Measurements from ENCODE around the gene DYNC1LI1. TPM values are rescaled to one million over a fixed set of nuclear protein-coding genes. Genes with fewer than 3 reads are reported as not detected.

Gene DYNC1LI1
- total and polyA plus RNA-seq, 2 of the 4 experiments (the other 2 are of a cell fraction), result 25.2 to 30.8 TPM

- Histone ChIP-seq H4K5ac (ENCODE audit: low read depth, low read length) (no peak overlapping the region), H4K20me1 (ENCODE audit: insufficient read depth, low read length) (peaks cover 51% of the 10 kb centered on the region), H3K4ac (ENCODE audit: low read depth, low read length) (no peak overlapping the region), H3K9ac (ENCODE audit: low read depth, low read length) (no peak overlapping the region), H2BK5ac (ENCODE audit: low read depth, low read length, poor library complexity, severe bottlenecking) (no peak overlapping the region), H3K79me1 (ENCODE audit: low read depth in 1 of 2, low read length in 2 of 2) (peaks cover 19 to 77% of the 10 kb centered on the region in 2 experiments), H2BK20ac (ENCODE audit: low read depth, low read length) (no peak overlapping the region), H4K91ac (ENCODE audit: insufficient read depth, low read depth, low read length) (no peak overlapping the region), H3K4me3 (ENCODE audit: insufficient read depth, low read depth, low read length) (no peak overlapping the region), H2AK5ac (ENCODE audit: low read depth, low read length) (no peak overlapping the region), H2BK15ac (ENCODE audit: low read depth, low read length) (no peak overlapping the region), H3K9me3 (ENCODE audit: control insufficient read depth, insufficient read depth, low read length) (no peaks in the 10 kb centered on the region), H3K36me3 (ENCODE audit: control insufficient read depth, insufficient read depth, low read length) (peaks cover 2% of the 10 kb centered on the region; the same call in 1 of the 2 replicates), H3K56ac (ENCODE audit: extremely low read depth, insufficient read depth, low read length) (no peak overlapping the region), H3K23ac (ENCODE audit: low read depth, low read length) (no peak overlapping the region), H3K27ac (ENCODE audit: insufficient read depth, low read length) (no peak overlapping the region), H3K18ac (ENCODE audit: low read depth, low read length) (no peak overlapping the region), H3K14ac (replicated peaks; ENCODE audit: low read depth, low read length) (no peak overlapping the region), H2BK120ac (ENCODE audit: low read depth, low read length) (no peak overlapping the region), H3K4me2 (ENCODE audit: low read depth, low read length) (no peak overlapping the region), H3K27me3 (ENCODE audit: control insufficient read depth, insufficient read depth, low read length) (no peaks in the 10 kb centered on the region), H2AK9ac (replicated peaks; ENCODE audit: low read depth, low read length, poor library complexity) (no peak overlapping the region), H3K9me1 (ENCODE audit: insufficient read depth, low read length) (peaks cover 24% of the 10 kb centered on the region), H4K8ac (ENCODE audit: low read depth in 2 of 2, low read length in 2 of 2) (no peak overlapping the region), H2AFZ (replicated peaks; ENCODE audit: low read length, poor library complexity) (no peak overlapping the region), H3K4me1 (ENCODE audit: control insufficient read depth, insufficient read depth, low read length) (peaks cover 4% of the 10 kb centered on the region; the same call in 1 of the 2 replicates)
- TF ChIP-seq CHD1 (IDR thresholded peaks at IDR 0.05; ENCODE audit: low read depth, low read length) (no peak), RCOR1 (IDR thresholded peaks at IDR 0.05; ENCODE audit: insufficient replicate concordance, low read length) (no peak), RAD21 (IDR thresholded peaks at IDR 0.05; ENCODE audit: low read length) (no peak), CEBPB (IDR thresholded peaks at IDR 0.05; ENCODE audit: low read depth, low read length) (peak; percentile 55), MAZ (IDR thresholded peaks at IDR 0.05; ENCODE audit: borderline replicate concordance, low read depth, low read length) (no peak), SMC3 (IDR thresholded peaks at IDR 0.05; ENCODE audit: low read depth, low read length) (no peak)
- TF ChIP-seq, protein P1, sequence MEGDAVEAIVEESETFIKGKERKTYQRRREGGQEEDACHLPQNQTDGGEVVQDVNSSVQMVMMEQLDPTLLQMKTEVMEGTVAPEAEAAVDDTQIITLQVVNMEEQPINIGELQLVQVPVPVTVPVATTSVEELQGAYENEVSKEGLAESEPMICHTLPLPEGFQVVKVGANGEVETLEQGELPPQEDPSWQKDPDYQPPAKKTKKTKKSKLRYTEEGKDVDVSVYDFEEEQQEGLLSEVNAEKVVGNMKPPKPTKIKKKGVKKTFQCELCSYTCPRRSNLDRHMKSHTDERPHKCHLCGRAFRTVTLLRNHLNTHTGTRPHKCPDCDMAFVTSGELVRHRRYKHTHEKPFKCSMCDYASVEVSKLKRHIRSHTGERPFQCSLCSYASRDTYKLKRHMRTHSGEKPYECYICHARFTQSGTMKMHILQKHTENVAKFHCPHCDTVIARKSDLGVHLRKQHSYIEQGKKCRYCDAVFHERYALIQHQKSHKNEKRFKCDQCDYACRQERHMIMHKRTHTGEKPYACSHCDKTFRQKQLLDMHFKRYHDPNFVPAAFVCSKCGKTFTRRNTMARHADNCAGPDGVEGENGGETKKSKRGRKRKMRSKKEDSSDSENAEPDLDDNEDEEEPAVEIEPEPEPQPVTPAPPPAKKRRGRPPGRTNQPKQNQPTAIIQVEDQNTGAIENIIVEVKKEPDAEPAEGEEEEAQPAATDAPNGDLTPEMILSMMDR (conservative IDR thresholded peaks at IDR 0.05; ENCODE audit: low read depth, low read length), result no peak
- in situ Hi-C loops (cut with MboI; ENCODE audit: low sequenced_read_pairs), result no loop called here
- no TSS peak for BruUV-seq (replicated peaks)
- ATAC-seq (ENCODE audit: low read depth), result no peak
- intact Hi-C loops (cut with micrococcal nuclease), result no loop called here
- DNase-seq, result no peak
- ChIA-PET POLR2A (ENCODE audit: unreplicated experiment) (no interaction called here), CTCF (interaction anchor here (0.7 kb wide), 2 partner anchors 24 to 65 kb away, joined by 3 to 4 read pairs; no protein-coding TSS in a partner anchor)
- WGBS, 2 experiments (ENCODE audit: extremely low coverage in 2 of 2, insufficient read length in 1 of 2), result no CpG with 5 or more reads among the region's 3 CpGs
- dilution Hi-C loops (cut with HindIII; ENCODE audit: low sequenced_read_pairs, unreplicated experiment), result no loop called here
Observed at GRCh38 chr3:32557640-32558352, 12.9 kb downstream of the DYNC1LI1 start.

Data from IMR-90 (cell line).